Trophoblast cell (in vitro differentiated cells and primary cell): ENCODE results near the gene ARHGEF39.

ENCODE experiments used
- DNase-seq, 2 donors: peaks; one replicate each; pipeline ENCODE4 v3.0.0-alpha.2; 2016
- H2AFZ ChIP-seq: 2 replicates; pipeline ENCODE4 v1.6.1; 2013; ENCODE audit warnings: low read length, moderate library complexity, mild to moderate bottlenecking; ENCODE audit not compliant: insufficient read depth, poor library complexity
- H2AK5ac ChIP-seq: 2 replicates; pipeline ENCODE4 v1.6.1; 2013; ENCODE audit warnings: mild to moderate bottlenecking, low read length
- H2BK120ac ChIP-seq: 2 replicates; pipeline ENCODE4 v1.6.1; 2013; ENCODE audit warnings: low read length, mild to moderate bottlenecking, moderate library complexity; ENCODE audit not compliant: insufficient read depth, poor library complexity
- H2BK12ac ChIP-seq: 2 replicates; pipeline ENCODE4 v1.6.1; 2013; ENCODE audit warnings: mild to moderate bottlenecking, low read length, moderate library complexity
- H2BK5ac ChIP-seq: 2 replicates; pipeline ENCODE4 v1.6.1; 2013; ENCODE audit warnings: low read length, low read depth, moderate library complexity, mild to moderate bottlenecking; ENCODE audit not compliant: poor library complexity
- H3K14ac ChIP-seq: 2 replicates; pipeline ENCODE4 v1.6.1; 2013; ENCODE audit warnings: mild to moderate bottlenecking, low read length
- H3K18ac ChIP-seq: 2 replicates; pipeline ENCODE4 v1.6.1; 2013; ENCODE audit warnings: mild to moderate bottlenecking, low read length
- H3K23ac ChIP-seq: 2 replicates; pipeline ENCODE4 v1.6.1; 2013; ENCODE audit warnings: low read length
- H3K27ac ChIP-seq: 2 replicates; pipeline ENCODE4 v1.5.1; 2013; ENCODE audit warnings: low read depth, mild to moderate bottlenecking, inconsistent platforms, low read length, moderate library complexity
- H3K27me3 ChIP-seq: 2 replicates; pipeline ENCODE4 v1.6.1; 2013; ENCODE audit warnings: inconsistent platforms, mild to moderate bottlenecking, low read length, moderate library complexity; ENCODE audit not compliant: insufficient read depth
- H3K36me3 ChIP-seq, 2 experiments: 1 replicate in 1 of 2; 2 replicates in 1 of 2; pipeline ENCODE4 v1.6.1; 2013; ENCODE audit warnings: low read length in 2 of 2, mild to moderate bottlenecking in 2 of 2, moderate library complexity in 1 of 2; ENCODE audit not compliant: insufficient read depth in 2 of 2, control insufficient read depth in 1 of 2
- H3K4ac ChIP-seq: 2 replicates; pipeline ENCODE4 v1.6.1; 2013; ENCODE audit warnings: low read depth, mild to moderate bottlenecking, low read length, moderate library complexity
- H3K4me1 ChIP-seq, 2 experiments: 1 replicate in 1 of 2; 2 replicates in 1 of 2; pipeline ENCODE4 v1.6.1; 2013; ENCODE audit warnings: low read length in 2 of 2, mild to moderate bottlenecking in 2 of 2, moderate library complexity in 1 of 2; ENCODE audit not compliant: insufficient read depth in 2 of 2, control insufficient read depth in 1 of 2
- H3K4me2 ChIP-seq: 2 replicates; pipeline ENCODE4 v1.6.1; 2013; ENCODE audit warnings: inconsistent platforms, mild to moderate bottlenecking, low read length, moderate library complexity
- H3K4me3 ChIP-seq: 2 replicates; pipeline ENCODE4 v1.5.1; 2013; ENCODE audit warnings: mild to moderate bottlenecking, low read depth, low read length, inconsistent platforms
- H3K79me1 ChIP-seq: one replicate; pipeline ENCODE4 v1.6.1; 2013; ENCODE audit warnings: low read length
- H3K79me2 ChIP-seq: 2 replicates; pipeline ENCODE4 v1.6.1; 2013; ENCODE audit warnings: low read length, mild to moderate bottlenecking; ENCODE audit not compliant: control insufficient read depth, insufficient read depth, poor library complexity
- H3K9ac ChIP-seq: 2 replicates; pipeline ENCODE4 v1.6.1; 2013; ENCODE audit warnings: mild to moderate bottlenecking, low read length
- H3K9me3 ChIP-seq: 2 replicates; pipeline ENCODE4 v1.6.1; 2013; ENCODE audit warnings: low read depth, mild to moderate bottlenecking, control low read depth, inconsistent platforms, low read length; ENCODE audit not compliant: insufficient read depth
- H4K12ac ChIP-seq: 2 replicates; pipeline ENCODE4 v1.6.1; 2013; ENCODE audit warnings: low read depth, mild to moderate bottlenecking, low read length, moderate library complexity
- H4K8ac ChIP-seq: 2 replicates; pipeline ENCODE4 v1.6.1; 2013; ENCODE audit warnings: low read depth, mild to moderate bottlenecking, low read length, moderate library complexity
- H4K91ac ChIP-seq: one replicate; pipeline ENCODE4 v1.6.1; 2013; ENCODE audit warnings: low read depth, mild to moderate bottlenecking, low read length, moderate library complexity
- WGBS: extraction: QIAGEN DNeasy Blood & Tissue Kit; methylation state at CpG from one replicate; pipeline ENCODE4 v1.1.7; 2013; ENCODE audit warnings: missing lambda C conversion rate; ENCODE audit not compliant: insufficient read length, insufficient coverage; ENCODE audit errors: extremely low coverage; 5-methylcytosine and 5-hydroxymethylcytosine counted together

Gene ARHGEF39

DNA sequence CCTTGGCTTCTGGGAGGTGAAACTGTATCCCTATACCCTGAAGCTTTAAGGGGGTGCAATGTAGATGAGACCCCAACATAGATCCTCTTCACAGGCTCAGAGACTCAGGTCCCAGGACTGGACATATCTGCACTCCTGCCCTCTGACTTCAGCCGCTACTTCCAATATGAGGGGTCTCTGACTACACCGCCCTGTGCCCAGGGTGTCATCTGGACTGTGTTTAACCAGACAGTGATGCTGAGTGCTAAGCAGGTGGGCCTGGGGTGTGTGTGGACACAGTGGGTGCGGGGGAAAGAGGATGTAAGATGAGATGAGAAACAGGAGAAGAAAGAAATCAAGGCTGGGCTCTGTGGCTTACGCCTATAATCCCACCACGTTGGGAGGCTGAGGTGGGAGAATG is 14.1 kb upstream of the ARHGEF39 start:
- H3K79me1 ChIP-seq: peaks cover 3% of the 10 kb centered on the region
- H2BK5ac ChIP-seq: no peak overlapping the region
- H3K4ac ChIP-seq: no peak overlapping the region
- peaks cover 5 to 11% of the 10 kb centered on the region in 2 experiments for H3K4me1 ChIP-seq
- no peak overlapping the region for H4K91ac ChIP-seq
- no peak overlapping the region for H4K8ac ChIP-seq
- no peak for DNase-seq
- H3K79me2 ChIP-seq: no peaks in the 10 kb centered on the region
- no peak overlapping the region for H2BK120ac ChIP-seq
- H3K9me3 ChIP-seq: no peaks in the 10 kb centered on the region
- H4K12ac ChIP-seq: no peak overlapping the region
- H3K14ac ChIP-seq: no peak overlapping the region
- no peak overlapping the region for H3K4me2 ChIP-seq
- H3K36me3 ChIP-seq: peaks cover 17 to 26% of the 10 kb centered on the region in 2 experiments
- H2AK5ac ChIP-seq: no peak overlapping the region
- H2AFZ ChIP-seq: no peak overlapping the region
- H3K18ac ChIP-seq: no peak overlapping the region
- H3K4me3 ChIP-seq: no peak overlapping the region
- no peak overlapping the region for H2BK12ac ChIP-seq
- no peak overlapping the region for H3K9ac ChIP-seq
- H3K27ac ChIP-seq: no peak overlapping the region
- no CpG with 5 or more reads among the region's 5 CpGs for WGBS
- no peaks in the 10 kb centered on the region for H3K27me3 ChIP-seq
- H3K23ac ChIP-seq: no peak overlapping the region

DNA sequence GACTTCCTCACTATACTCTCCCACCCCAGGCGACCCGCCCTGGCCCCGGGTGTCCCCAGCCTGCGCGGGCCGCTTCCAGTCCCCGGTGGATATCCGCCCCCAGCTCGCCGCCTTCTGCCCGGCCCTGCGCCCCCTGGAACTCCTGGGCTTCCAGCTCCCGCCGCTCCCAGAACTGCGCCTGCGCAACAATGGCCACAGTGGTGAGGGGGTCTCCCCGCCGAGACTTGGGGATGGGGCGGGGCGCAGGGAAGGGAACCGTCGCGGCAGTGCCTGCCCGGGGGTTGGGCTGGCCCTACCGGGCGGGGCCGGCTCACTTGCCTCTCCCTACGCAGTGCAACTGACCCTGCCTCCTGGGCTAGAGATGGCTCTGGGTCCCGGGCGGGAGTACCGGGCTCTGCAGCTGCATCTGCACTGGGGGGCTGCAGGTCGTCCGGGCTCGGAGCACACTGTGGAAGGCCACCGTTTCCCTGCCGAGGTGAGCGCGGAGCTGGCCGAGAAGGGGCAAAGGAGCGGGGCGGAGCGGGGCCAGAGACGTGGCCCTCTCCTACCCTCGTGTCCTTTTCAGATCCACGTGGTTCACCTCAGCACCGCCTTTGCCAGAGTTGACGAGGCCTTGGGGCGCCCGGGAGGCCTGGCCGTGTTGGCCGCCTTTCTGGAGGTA is 10.9 kb upstream of the ARHGEF39 start:
- Histone ChIP-seq H3K79me1 (peaks cover 3% of the 10 kb centered on the region), H2BK5ac (no peak overlapping the region), H2AK5ac (no peak overlapping the region), H3K9ac (peak overlapping the region; percentile 20), H3K27ac (no peak overlapping the region), H2BK12ac (no peak overlapping the region), H3K23ac (no peak overlapping the region), H3K18ac (no peak overlapping the region), H2BK120ac (no peak overlapping the region), H3K4me2 (peak overlapping the region; percentile 97), H3K4me3 (peak overlapping the region; percentile 62), H3K27me3 (peaks cover 3% of the 10 kb centered on the region), H2AFZ (peak overlapping the region; percentile 84), H3K4ac (no peak overlapping the region), H3K14ac (peak overlapping the region; percentile 16), H3K36me3 (no peaks in the 10 kb centered on the region), H3K9me3 (no peaks in the 10 kb centered on the region), H4K8ac (peak overlapping the region; percentile 67), H3K4me1 (peaks cover 5 to 11% of the 10 kb centered on the region in 2 experiments), H3K79me2 (no peaks in the 10 kb centered on the region), H4K12ac (peak overlapping the region; percentile 10), H4K91ac (peak overlapping the region; percentile 16)
- no peak for DNase-seq
- WGBS: no CpG with 5 or more reads among the region's 51 CpGs

DNA sequence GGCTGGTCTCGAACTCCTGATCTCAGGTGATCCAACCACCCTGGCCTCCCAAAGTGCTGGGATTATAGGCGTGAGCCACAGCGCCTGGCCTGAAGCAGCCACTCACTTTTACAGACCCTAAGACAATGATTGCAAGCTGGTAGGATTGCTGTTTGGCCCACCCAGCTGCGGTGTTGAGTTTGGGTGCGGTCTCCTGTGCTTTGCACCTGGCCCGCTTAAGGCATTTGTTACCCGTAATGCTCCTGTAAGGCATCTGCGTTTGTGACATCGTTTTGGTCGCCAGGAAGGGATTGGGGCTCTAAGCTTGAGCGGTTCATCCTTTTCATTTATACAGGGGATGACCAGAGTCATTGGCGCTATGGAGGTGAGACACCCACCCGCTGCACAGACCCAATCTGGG is 10.2 kb upstream of the ARHGEF39 start:
- peaks cover 5 to 11% of the 10 kb centered on the region in 2 experiments for H3K4me1 ChIP-seq
- H4K91ac ChIP-seq: peak overlapping the region; percentile 15
- H3K4me3 ChIP-seq: peak overlapping the region; percentile 62
- H3K14ac ChIP-seq: no peak overlapping the region
- DNase-seq: no peak
- H2AFZ ChIP-seq: peak overlapping the region; percentile 84
- H3K27me3 ChIP-seq: peaks cover 3% of the 10 kb centered on the region
- H3K79me1 ChIP-seq: peaks cover 3% of the 10 kb centered on the region
- no peaks in the 10 kb centered on the region for H3K79me2 ChIP-seq
- H3K27ac ChIP-seq: no peak overlapping the region
- H2BK5ac ChIP-seq: no peak overlapping the region
- no peaks in the 10 kb centered on the region for H3K9me3 ChIP-seq
- H2BK120ac ChIP-seq: no peak overlapping the region
- no peak overlapping the region for H2BK12ac ChIP-seq
- H3K23ac ChIP-seq: no peak overlapping the region
- no peak overlapping the region for H3K4ac ChIP-seq
- peak overlapping the region; percentile 97 for H3K4me2 ChIP-seq
- no CpG with 5 or more reads among the region's 13 CpGs for WGBS
- H3K18ac ChIP-seq: no peak overlapping the region
- H4K8ac ChIP-seq: peak overlapping the region; percentile 67
- no peak overlapping the region for H4K12ac ChIP-seq
- H2AK5ac ChIP-seq: no peak overlapping the region
- H3K9ac ChIP-seq: peak overlapping the region; percentile 3
- H3K36me3 ChIP-seq: no peaks in the 10 kb centered on the region

DNA sequence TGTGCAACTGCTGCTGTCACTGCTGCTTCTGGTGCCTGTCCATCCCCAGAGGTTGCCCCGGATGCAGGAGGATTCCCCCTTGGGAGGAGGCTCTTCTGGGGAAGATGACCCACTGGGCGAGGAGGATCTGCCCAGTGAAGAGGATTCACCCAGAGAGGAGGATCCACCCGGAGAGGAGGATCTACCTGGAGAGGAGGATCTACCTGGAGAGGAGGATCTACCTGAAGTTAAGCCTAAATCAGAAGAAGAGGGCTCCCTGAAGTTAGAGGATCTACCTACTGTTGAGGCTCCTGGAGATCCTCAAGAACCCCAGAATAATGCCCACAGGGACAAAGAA is 9.0 kb upstream of the ARHGEF39 start:
- no peak overlapping the region for H3K4me3 ChIP-seq
- no peak overlapping the region for H3K23ac ChIP-seq
- peaks cover 3% of the 10 kb centered on the region for H3K27me3 ChIP-seq
- H3K79me2 ChIP-seq: no peaks in the 10 kb centered on the region
- H3K9me3 ChIP-seq: no peaks in the 10 kb centered on the region
- no peak overlapping the region for H4K8ac ChIP-seq
- peaks cover 5 to 15% of the 10 kb centered on the region in 2 experiments for H3K4me1 ChIP-seq
- H3K4ac ChIP-seq: no peak overlapping the region
- H2BK120ac ChIP-seq: no peak overlapping the region
- WGBS: no CpG with 5 or more reads among the region's 3 CpGs
- no peak overlapping the region for H4K12ac ChIP-seq
- no peak overlapping the region for H3K14ac ChIP-seq
- no peak overlapping the region for H2AFZ ChIP-seq
- no peak overlapping the region for H3K18ac ChIP-seq
- H2BK12ac ChIP-seq: no peak overlapping the region
- no peak overlapping the region for H3K4me2 ChIP-seq
- H3K27ac ChIP-seq: no peak overlapping the region
- no peak overlapping the region for H3K9ac ChIP-seq
- DNase-seq: no peak
- H3K79me1 ChIP-seq: peaks cover 3% of the 10 kb centered on the region
- H2AK5ac ChIP-seq: no peak overlapping the region
- H3K36me3 ChIP-seq: no peaks in the 10 kb centered on the region
- H4K91ac ChIP-seq: no peak overlapping the region
- H2BK5ac ChIP-seq: no peak overlapping the region
